NCI-H226 (cell line): ENCODE data around the gene MT1M.

Source experiments
- DNase-seq: peaks from one replicate; pipeline ENCODE4 v3.0.0-alpha.2; 2015

MT1M gene

GRCh38 chr16:56629531-56629930 lies 2.9 kb upstream of the MT1M start:
- DNase-seq = no peak

- no peak for DNase-seq
Observed at GRCh38 chr16:56630134-56630533, 2.3 kb upstream of the MT1M start.

GRCh38 chr16:56631197-56631596 lies 1.3 kb upstream of the MT1M start:
- DNase-seq = no peak

- no peak for DNase-seq
Observed at GRCh38 chr16:56631832-56632155, 665 bp upstream of the MT1M start.

- DNase-seq = no peak
Observed at GRCh38 chr16:56632848-56633365, 448 bp downstream of the MT1M start.

- no peak for DNase-seq
Observed at GRCh38 chr16:56633535-56633934, 1.1 kb downstream of the MT1M start.

GRCh38 chr16:56634715-56635440 lies 2.4 kb downstream of the MT1M start:
- DNase-seq = no peak

GRCh38 chr16:56635441-56635967 lies 3.0 kb downstream of the MT1M start:
- no peak for DNase-seq

- no peak for DNase-seq
Observed at GRCh38 chr16:56636616-56637413, 4.4 kb downstream of the MT1M start.

- DNase-seq = no peak
Observed at GRCh38 chr16:56637814-56638750, 5.6 kb downstream of the MT1M start, which contains the start of gene MT1A. Gene MT1A, plus strand, starts transcription at chr16:56638666. Its CDS starts 73 bp downstream, at chr16:56638739.

GRCh38 chr16:56639045-56639444 lies 6.6 kb downstream of the MT1M start:
- no peak for DNase-seq

- DNase-seq = no peak
Observed at GRCh38 chr16:56640076-56640475, 7.6 kb downstream of the MT1M start.

- DNase-seq = no peak
Observed at GRCh38 chr16:56641166-56641565, 8.7 kb downstream of the MT1M start.

- peak; percentile 88 for DNase-seq
Observed at GRCh38 chr16:56643080-56643778, 10.8 kb downstream of the MT1M start.

GRCh38 chr16:56643833-56644232 lies 11.4 kb downstream of the MT1M start:
- no peak for DNase-seq

GRCh38 chr16:56645311-56645710 lies 12.9 kb downstream of the MT1M start:
- no peak for DNase-seq

GRCh38 chr16:56645838-56646237 lies 13.4 kb downstream of the MT1M start:
- no peak for DNase-seq

- no peak for DNase-seq
Observed at GRCh38 chr16:56647641-56648431, 15.4 kb downstream of the MT1M start.

GRCh38 chr16:56649271-56649670 lies 16.8 kb downstream of the MT1M start:
- no peak for DNase-seq

GRCh38 chr16:56649820-56650219 lies 17.4 kb downstream of the MT1M start:
- no peak for DNase-seq

- DNase-seq = no peak
Observed at GRCh38 chr16:56651586-56651985, 19.1 kb downstream of the MT1M start, which contains the start of gene MT1B. Gene MT1B, plus strand, starts transcription at chr16:56651886. Its CDS starts 68 bp downstream, at chr16:56651954.
